DOHH2 (cell line): ENCODE data around the gene GAB2.

Experiments used
- H3F3A ChIP-seq: fragments of 200-600 bp; sonication (generic), shearing (Covaris generic); 2 replicates; pipeline ENCODE4 v1.6.0; 2016; ENCODE audit warnings: antibody characterized with exemption, mild to moderate bottlenecking; ENCODE audit not compliant: control insufficient read depth, insufficient read depth
- H3K27ac ChIP-seq: fragments of 200-600 bp; sonication (generic); 2 replicates; pipeline ENCODE4 v1.5.1; 2014; ENCODE audit warnings: low read depth, mild to moderate bottlenecking, low read length, moderate library complexity
- H3K27me3 ChIP-seq: fragments of 200-600 bp; sonication (generic); 2 replicates; pipeline ENCODE4 v1.6.1; 2014; ENCODE audit warnings: mild to moderate bottlenecking, low read length, mixed read lengths; ENCODE audit not compliant: control insufficient read depth
- H3K36me3 ChIP-seq: fragments of 200-600 bp; sonication (generic); 2 replicates; pipeline ENCODE4 v1.6.1; 2014; ENCODE audit warnings: mild to moderate bottlenecking, low read length, moderate library complexity, mixed read lengths; ENCODE audit not compliant: control insufficient read depth
- H3K4me1 ChIP-seq: fragments of 200-600 bp; sonication (generic); 2 replicates; pipeline ENCODE4 v1.6.1; 2014; ENCODE audit warnings: mild to moderate bottlenecking, low read length, mixed read lengths; ENCODE audit not compliant: control insufficient read depth
- H3K4me2 ChIP-seq: fragments of 200-600 bp; sonication (generic); 2 replicates; pipeline ENCODE4 v1.6.0; 2014; ENCODE audit warnings: mild to moderate bottlenecking, low read length, moderate library complexity
- H3K4me3 ChIP-seq: fragments of 200-600 bp; sonication (generic); 2 replicates; pipeline ENCODE4 v1.5.1; 2014; ENCODE audit warnings: mild to moderate bottlenecking, low read length, mixed read lengths
- H3K79me2 ChIP-seq: fragments of 200-600 bp; sonication (generic); 2 replicates; pipeline ENCODE4 v1.6.1; 2014; ENCODE audit warnings: mild to moderate bottlenecking, low read length, mixed read lengths; ENCODE audit not compliant: control insufficient read depth
- H3K9me2 ChIP-seq: fragments of 200-600 bp; sonication (generic); replicated peaks from 2 replicates; pipeline ENCODE4 v1.6.1; 2014; ENCODE audit warnings: mild to moderate bottlenecking, low read length, mixed read lengths; ENCODE audit not compliant: control insufficient read depth
- H3K9me3 ChIP-seq: fragments of 200-600 bp; sonication (generic); 2 replicates; pipeline ENCODE4 v1.6.1; 2014; ENCODE audit warnings: antibody characterized with exemption, low read length, mixed read lengths; ENCODE audit not compliant: control insufficient read depth, insufficient read depth
- H4K20me1 ChIP-seq: fragments of 200-600 bp; sonication (generic); 2 replicates; pipeline ENCODE4 v1.6.0; 2014; ENCODE audit warnings: low read depth, mild to moderate bottlenecking, antibody characterized with exemption, low read length, moderate library complexity; ENCODE audit not compliant: control insufficient read depth, insufficient read depth
- CTCF ChIP-seq: fragments of 200-600 bp; sonication (generic); IDR thresholded peaks from one replicate; pipeline ENCODE4 v1.5.1; 2014; ENCODE audit warnings: antibody characterized with exemption, mild to moderate bottlenecking, low read depth, low read length; ENCODE audit not compliant: poor library complexity, severe bottlenecking
- EZH2phosphoT487 ChIP-seq: fragments of 200-600 bp; sonication (generic); IDR thresholded peaks from 2 replicates; pipeline ENCODE4 v1.6.1; 2017; ENCODE audit warnings: borderline replicate concordance, mild to moderate bottlenecking, antibody characterized with exemption, low read length, moderate library complexity, mixed read lengths

The GAB2 gene

GRCh38 chr11:78429660-78430059 lies 12.0 kb upstream of the GAB2 start:
- no peaks in the 10 kb centered on the region for H3K36me3 ChIP-seq
- no peak overlapping the region for H3K27ac ChIP-seq
- H3K27me3 ChIP-seq: no peaks in the 10 kb centered on the region
- no peaks in the 10 kb centered on the region for H3K9me2 ChIP-seq
- no peaks in the 10 kb centered on the region for H3F3A ChIP-seq
- H3K9me3 ChIP-seq: no peaks in the 10 kb centered on the region
- H3K4me1 ChIP-seq: peaks cover 30% of the 10 kb centered on the region
- H3K4me2 ChIP-seq: no peak overlapping the region
- H4K20me1 ChIP-seq: no peaks in the 10 kb centered on the region
- TF ChIP-seq CTCF (no peak), EZH2phosphoT487 (no peak)
- H3K79me2 ChIP-seq: no peaks in the 10 kb centered on the region
- H3K4me3 ChIP-seq: no peak overlapping the region

- Histone ChIP-seq H3K9me2 (no peaks in the 10 kb centered on the region), H3K27ac (no peak overlapping the region), H3K4me2 (no peak overlapping the region), H3K36me3 (no peaks in the 10 kb centered on the region), H3K27me3 (no peaks in the 10 kb centered on the region), H4K20me1 (no peaks in the 10 kb centered on the region), H3K4me3 (no peak overlapping the region), H3K4me1 (peaks cover 34% of the 10 kb centered on the region), H3F3A (no peaks in the 10 kb centered on the region), H3K9me3 (no peaks in the 10 kb centered on the region), H3K79me2 (no peaks in the 10 kb centered on the region)
- TF ChIP-seq CTCF (no peak), EZH2phosphoT487 (no peak)
These were observed 11.6 kb upstream of the GAB2 start for GRCh38 chr11:78429209-78429608.

GRCh38 chr11:78428773-78429172 lies 11.2 kb upstream of the GAB2 start:
- Histone ChIP-seq H3K36me3 (no peaks in the 10 kb centered on the region), H4K20me1 (no peaks in the 10 kb centered on the region), H3K4me2 (peak overlapping the region; percentile 49), H3K79me2 (no peaks in the 10 kb centered on the region), H3K9me3 (no peaks in the 10 kb centered on the region), H3F3A (no peaks in the 10 kb centered on the region), H3K4me3 (no peak overlapping the region), H3K9me2 (no peaks in the 10 kb centered on the region), H3K27me3 (no peaks in the 10 kb centered on the region), H3K4me1 (peaks cover 35% of the 10 kb centered on the region), H3K27ac (no peak overlapping the region)
- no peak for TF ChIP-seq EZH2phosphoT487
- no peak for TF ChIP-seq CTCF

GRCh38 chr11:78428266-78428636 lies 10.6 kb upstream of the GAB2 start:
- H4K20me1 ChIP-seq: no peaks in the 10 kb centered on the region
- H3F3A ChIP-seq: no peaks in the 10 kb centered on the region
- H3K4me3 ChIP-seq: peak overlapping the region; percentile 28; the same call in 1 of the 2 replicates
- no peaks in the 10 kb centered on the region for H3K36me3 ChIP-seq
- H3K27ac ChIP-seq: no peak overlapping the region
- H3K27me3 ChIP-seq: no peaks in the 10 kb centered on the region
- no peaks in the 10 kb centered on the region for H3K79me2 ChIP-seq
- no peak for TF ChIP-seq CTCF
- TF ChIP-seq EZH2phosphoT487: no peak
- H3K4me1 ChIP-seq: peaks cover 35% of the 10 kb centered on the region
- peak overlapping the region; percentile 49 for H3K4me2 ChIP-seq
- no peaks in the 10 kb centered on the region for H3K9me3 ChIP-seq
- H3K9me2 ChIP-seq: no peaks in the 10 kb centered on the region
